HUES48 (cell line): ENCODE measurements around the gene PDZD7.

ENCODE experiments used
- H3K27ac ChIP-seq: one replicate; pipeline ENCODE4 v1.7.0; 2013; ENCODE audit warnings: low read depth, low read length, inconsistent platforms
- H3K27me3 ChIP-seq: 2 replicates; pipeline ENCODE4 v1.6.1; 2013; ENCODE audit warnings: mild to moderate bottlenecking, low read length; ENCODE audit not compliant: control insufficient read depth, insufficient read depth
- H3K36me3 ChIP-seq: 2 replicates; pipeline ENCODE4 v1.6.1; 2013; ENCODE audit warnings: low read length; ENCODE audit not compliant: control insufficient read depth, insufficient read depth
- H3K4me1 ChIP-seq: 2 replicates; pipeline ENCODE4 v1.6.1; 2013; ENCODE audit warnings: mild to moderate bottlenecking, low read length; ENCODE audit not compliant: control insufficient read depth, insufficient read depth
- H3K4me3 ChIP-seq: 2 replicates; pipeline ENCODE4 v1.5.1; 2013; ENCODE audit warnings: mild to moderate bottlenecking, low read depth, low read length
- H3K9ac ChIP-seq: 2 replicates; pipeline ENCODE4 v1.6.1; 2013; ENCODE audit warnings: mild to moderate bottlenecking, low read depth, low read length, moderate library complexity
- H3K9me3 ChIP-seq: 2 replicates; pipeline ENCODE4 v1.6.1; 2013; ENCODE audit warnings: low read length; ENCODE audit not compliant: control insufficient read depth, insufficient read depth

Gene PDZD7

DNA sequence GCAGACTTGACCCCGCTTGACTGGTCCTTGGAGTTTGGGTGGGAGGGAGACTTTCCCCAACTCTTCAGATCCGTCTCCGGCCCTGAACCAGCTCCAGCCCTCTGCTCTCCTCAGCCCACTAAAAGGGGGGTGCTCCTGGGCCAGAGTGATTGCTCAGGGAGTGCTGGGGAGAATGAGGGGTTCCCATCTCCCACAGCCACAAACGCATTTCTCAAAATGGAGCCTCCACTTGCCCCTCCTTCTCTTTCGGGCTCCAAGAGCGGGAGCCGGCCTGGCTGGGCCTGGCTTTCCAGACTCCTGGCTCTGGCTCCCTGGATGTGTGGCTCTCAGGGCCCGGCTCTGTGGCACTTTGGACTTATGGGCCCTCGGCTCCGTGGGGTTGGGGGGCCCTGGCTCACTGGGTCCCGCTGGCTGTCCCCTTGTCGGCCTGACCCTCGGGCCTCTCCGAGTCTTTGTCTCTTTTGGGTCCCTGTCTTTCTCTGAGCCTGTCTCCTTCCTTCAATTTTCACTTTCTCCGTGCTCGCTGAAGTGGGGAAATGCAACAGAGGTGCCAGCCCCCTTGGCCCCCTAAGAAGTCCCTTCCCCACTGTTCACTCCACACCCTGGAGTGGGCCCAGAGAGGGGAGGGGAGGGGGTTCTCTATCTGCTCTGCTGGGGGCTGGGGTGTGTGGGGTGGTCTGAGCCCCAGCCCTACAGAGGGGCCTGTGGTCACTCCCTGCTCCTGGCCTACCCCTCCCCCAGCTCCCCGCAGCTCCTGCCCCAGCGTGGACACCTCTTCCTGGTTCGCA, 30.6 kb downstream of the PDZD7 start:
- Histone ChIP-seq H3K4me3 (peak overlapping the region; percentile 88), H3K36me3 (peaks cover 30% of the 10 kb centered on the region), H3K27me3 (no peaks in the 10 kb centered on the region), H3K9me3 (no peaks in the 10 kb centered on the region), H3K9ac (peak overlapping the region; percentile 70), H3K27ac (peak overlapping the region; percentile 74), H3K4me1 (peaks cover 18% of the 10 kb centered on the region)

DNA sequence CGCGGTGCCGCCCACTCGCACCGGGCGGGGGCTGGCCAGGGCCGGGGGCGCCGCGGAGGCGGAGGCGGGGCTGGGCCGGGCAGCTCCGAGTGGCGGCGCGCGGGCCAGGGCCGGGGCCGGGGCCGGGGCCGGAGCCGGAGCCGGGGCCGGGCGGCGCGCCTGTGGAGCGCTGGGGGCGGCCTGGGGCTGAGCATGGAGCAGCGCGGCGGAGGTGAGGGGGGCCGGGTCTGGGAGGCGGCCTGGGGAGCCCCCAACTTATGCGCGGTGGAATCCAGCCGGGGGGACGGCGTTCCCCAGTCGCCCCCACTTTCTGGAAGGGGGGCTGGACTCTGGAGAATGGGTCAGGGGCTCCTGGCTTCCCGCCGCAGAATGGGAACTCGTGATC, 31.2 kb downstream of the PDZD7 start, which contains the start of gene LZTS2:
Gene LZTS2, plus strand, starts transcription at position 67 of the 385 bp plus-strand sequence. CDS start 2,731 bp downstream, outside the sequence.
- Histone ChIP-seq H3K27me3 (no peaks in the 10 kb centered on the region), H3K27ac (peak within 1 kb of the TSS; percentile 87), H3K36me3 (peaks cover 28% of the 10 kb centered on the region), H3K9me3 (no peaks in the 10 kb centered on the region), H3K4me3 (peak within 1 kb of the TSS; percentile 88), H3K4me1 (peaks cover 18% of the 10 kb centered on the region), H3K9ac (peak within 1 kb of the TSS; percentile 86)

DNA sequence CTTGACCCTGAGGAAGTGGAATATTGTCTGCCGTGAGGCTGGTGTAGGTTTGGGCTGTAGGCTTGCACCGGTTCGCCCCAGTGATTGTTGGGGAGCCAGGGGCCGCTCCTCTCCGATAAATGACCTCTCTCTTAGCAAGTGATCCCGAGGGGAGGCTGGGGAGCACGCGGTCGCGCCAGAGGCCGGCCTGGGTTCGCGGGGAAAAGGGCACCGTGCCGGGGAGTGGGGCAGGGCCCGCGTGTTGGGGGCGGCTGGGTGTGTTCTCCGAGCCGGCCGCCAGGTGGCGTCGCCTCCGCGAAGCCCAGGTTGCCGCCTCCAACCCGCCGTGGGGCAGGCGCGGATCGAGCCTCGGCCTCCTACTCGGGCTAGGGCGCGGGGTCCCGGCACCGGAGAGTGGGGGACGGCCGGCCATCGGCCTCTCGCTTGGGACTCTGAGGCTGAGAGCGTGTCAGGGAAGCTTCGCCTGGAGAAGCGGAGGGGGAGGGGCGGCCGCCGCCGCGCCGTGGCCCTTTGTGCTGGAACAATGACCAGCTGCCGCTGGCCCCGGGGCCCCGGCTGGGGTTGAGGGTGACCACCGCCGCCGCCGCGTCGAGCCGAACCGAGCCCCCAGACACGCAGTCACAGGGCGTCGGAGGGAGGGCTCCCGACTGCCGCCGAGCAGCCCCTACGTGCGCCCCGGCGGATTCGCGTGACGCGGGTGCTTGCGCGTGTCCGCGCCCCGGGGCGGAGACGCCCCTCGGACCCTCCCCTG, 31.8 kb downstream of the PDZD7 start:
- Histone ChIP-seq H3K9ac (peak overlapping the region; percentile 86), H3K27ac (peak overlapping the region; percentile 87)

DNA sequence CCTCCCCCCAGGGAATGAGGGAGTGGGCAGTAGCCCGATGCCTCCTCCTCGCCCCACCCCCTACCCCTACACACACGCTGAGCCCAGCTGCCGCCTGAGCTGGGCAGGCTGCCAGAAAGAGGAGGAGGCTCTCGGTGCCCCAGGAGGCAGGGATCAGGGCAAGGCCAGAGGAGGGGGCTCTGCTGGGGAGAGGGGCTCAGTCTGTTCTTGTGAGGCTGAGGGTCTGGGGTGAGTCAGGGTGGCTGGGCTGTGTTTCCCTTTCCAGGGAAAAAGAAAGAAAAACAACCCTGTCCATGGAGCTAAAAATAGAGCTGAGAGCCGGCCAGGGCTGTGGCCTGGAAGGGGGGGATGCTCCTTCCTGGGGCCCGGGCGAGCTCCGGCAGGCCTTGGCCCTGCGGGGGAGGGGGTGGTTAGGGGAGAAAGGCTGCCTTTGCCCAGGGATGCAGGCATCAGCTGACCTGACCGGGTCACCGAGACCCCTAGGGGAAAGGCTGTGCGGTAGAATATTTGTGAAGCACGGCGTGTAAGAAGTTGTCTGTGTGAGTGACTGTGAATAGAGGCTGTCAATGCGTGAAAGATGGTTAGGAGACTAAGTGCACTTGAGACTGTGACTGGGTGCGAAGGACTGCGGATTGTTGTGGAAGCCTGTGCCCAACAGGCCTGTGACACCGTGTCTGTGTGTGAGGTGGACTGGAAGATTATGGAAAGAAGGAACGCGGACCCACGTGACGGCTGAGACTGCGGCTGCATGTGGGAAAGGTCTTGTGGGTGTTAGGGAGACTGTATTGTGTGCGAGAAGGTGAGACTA, 32.5 kb downstream of the PDZD7 start:
- Histone ChIP-seq H3K4me3 (peak overlapping the region; percentile 88), H3K4me1 (peaks cover 25% of the 10 kb centered on the region)

More for the DNA sequence above, 31.8 kb downstream of the PDZD7 start:
- no peaks in the 10 kb centered on the region for H3K9me3 ChIP-seq
- peaks cover 29% of the 10 kb centered on the region for H3K36me3 ChIP-seq
- H3K27me3 ChIP-seq: no peaks in the 10 kb centered on the region
- H3K4me3 ChIP-seq: peak overlapping the region; percentile 88
- H3K4me1 ChIP-seq: peaks cover 22% of the 10 kb centered on the region

DNA sequence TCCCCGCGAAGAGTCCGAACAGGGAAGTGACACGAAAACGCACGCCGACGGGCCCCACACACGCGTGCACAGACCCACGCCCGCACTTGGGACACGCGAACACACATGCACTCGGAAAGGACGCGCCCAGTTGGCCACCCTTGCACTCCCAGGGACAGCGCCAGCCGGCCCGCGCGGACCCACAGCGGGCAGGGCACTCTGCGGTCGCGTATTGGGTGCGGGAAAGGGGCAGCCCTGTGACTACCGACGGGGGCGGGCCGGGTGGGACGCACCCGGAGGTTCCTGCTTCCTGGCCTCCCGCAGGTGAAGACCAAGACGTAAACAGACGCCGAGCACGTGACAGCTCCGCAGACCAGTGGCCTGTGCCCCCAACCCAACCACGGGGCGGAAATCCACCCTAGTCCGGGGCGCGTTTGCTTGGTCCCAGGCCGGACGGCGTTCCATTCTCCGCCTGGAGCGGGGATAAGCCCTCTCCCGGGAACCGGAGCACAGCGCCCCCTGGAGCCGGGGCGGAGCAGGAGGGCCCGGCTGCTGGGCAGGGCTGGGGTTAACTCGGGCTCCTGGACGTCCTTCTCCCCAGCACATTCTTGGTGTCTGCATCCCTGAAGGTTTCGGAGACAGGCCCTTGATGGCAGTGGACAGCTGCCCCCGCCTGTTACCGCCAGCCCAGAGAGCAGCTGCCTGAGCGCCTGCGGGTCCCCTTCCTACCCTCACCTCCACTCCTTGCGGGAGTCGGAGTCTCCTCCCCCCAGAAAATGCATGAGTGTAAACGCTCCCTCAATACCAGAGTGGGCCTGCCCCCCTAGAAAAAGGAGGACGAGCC, 33.4 kb downstream of the PDZD7 start:
- peaks cover 29% of the 10 kb centered on the region for H3K36me3 ChIP-seq
- H3K27me3 ChIP-seq: no peaks in the 10 kb centered on the region

More for the DNA sequence above, 32.5 kb downstream of the PDZD7 start:
- no peaks in the 10 kb centered on the region for H3K27me3 ChIP-seq
- H3K36me3 ChIP-seq: peaks cover 31% of the 10 kb centered on the region
- peak overlapping the region; percentile 86; the same call in 1 of the 2 replicates for H3K9ac ChIP-seq
- no peaks in the 10 kb centered on the region for H3K9me3 ChIP-seq
- H3K27ac ChIP-seq: peak overlapping the region; percentile 87

DNA sequence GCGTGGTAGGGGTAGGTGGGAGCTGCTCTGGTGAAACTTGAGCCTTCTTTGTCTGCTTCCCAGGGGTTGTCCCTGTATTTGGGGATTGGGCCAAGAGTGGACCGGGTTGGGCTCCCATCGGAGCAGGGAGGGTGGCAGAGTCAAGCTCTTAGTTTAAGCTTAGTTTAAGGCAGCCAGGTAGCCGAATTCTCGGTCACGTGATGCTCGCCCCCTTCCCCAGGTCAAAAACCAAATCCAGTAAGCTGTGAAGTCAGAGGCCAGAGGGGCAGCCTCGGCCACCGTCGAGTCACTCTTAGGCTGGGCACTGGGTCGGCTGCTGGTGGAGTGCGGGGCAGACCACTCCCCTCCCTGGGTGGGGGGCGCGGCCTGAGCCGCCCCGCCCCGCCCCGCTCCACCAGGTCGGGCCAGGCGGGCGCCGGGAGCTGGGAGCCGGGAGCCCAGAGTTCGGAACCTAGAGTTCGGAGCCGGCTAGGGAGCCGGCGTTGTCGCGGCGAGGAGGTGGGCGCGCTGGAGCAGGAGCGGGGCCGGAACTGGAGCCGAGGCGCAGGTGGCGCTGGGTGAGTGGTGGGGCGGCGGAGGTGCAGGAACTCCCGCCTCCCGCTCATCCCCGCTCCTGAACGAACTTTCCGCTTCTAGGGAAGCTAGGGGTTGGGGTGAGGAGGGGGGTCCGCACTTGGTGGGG, 34.1 kb downstream of the PDZD7 start:
- Histone ChIP-seq H3K9ac (peak overlapping the region; percentile 52), H3K4me3 (peak overlapping the region; percentile 88), H3K4me1 (peaks cover 25% of the 10 kb centered on the region), H3K36me3 (peaks cover 26% of the 10 kb centered on the region), H3K27me3 (no peaks in the 10 kb centered on the region), H3K9me3 (no peaks in the 10 kb centered on the region), H3K27ac (peak overlapping the region; percentile 87)

More for the DNA sequence above, 33.4 kb downstream of the PDZD7 start:
- Histone ChIP-seq H3K4me1 (peaks cover 25% of the 10 kb centered on the region), H3K9ac (peak overlapping the region; percentile 51; the same call in 1 of the 2 replicates), H3K9me3 (no peaks in the 10 kb centered on the region), H3K4me3 (peak overlapping the region; percentile 88), H3K27ac (peak overlapping the region; percentile 87)

DNA sequence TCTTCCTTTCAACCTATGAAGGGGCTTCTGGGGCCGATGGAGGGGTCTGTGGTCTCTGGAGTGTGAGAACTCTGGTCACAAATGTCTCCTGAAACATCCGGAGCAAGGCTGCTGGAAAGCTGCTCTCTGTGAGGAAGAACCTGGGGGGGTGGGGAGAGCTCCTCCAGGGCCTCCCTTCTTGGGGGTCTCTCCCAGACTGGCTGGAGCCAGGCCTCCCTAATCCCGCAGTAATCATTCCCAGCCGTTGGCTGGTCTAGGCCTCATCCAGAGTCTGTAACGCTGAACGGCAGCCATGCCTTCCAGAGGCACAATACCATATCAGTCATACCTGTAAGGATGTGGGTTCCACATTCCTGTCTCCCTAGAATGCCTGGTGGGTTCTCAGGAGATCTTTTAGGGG, 35.7 kb downstream of the PDZD7 start:
- Histone ChIP-seq H3K9ac (no peak overlapping the region), H3K4me3 (no peak overlapping the region), H3K9me3 (no peaks in the 10 kb centered on the region), H3K4me1 (peaks cover 19% of the 10 kb centered on the region), H3K27ac (no peak overlapping the region), H3K27me3 (no peaks in the 10 kb centered on the region), H3K36me3 (peaks cover 41% of the 10 kb centered on the region)

DNA sequence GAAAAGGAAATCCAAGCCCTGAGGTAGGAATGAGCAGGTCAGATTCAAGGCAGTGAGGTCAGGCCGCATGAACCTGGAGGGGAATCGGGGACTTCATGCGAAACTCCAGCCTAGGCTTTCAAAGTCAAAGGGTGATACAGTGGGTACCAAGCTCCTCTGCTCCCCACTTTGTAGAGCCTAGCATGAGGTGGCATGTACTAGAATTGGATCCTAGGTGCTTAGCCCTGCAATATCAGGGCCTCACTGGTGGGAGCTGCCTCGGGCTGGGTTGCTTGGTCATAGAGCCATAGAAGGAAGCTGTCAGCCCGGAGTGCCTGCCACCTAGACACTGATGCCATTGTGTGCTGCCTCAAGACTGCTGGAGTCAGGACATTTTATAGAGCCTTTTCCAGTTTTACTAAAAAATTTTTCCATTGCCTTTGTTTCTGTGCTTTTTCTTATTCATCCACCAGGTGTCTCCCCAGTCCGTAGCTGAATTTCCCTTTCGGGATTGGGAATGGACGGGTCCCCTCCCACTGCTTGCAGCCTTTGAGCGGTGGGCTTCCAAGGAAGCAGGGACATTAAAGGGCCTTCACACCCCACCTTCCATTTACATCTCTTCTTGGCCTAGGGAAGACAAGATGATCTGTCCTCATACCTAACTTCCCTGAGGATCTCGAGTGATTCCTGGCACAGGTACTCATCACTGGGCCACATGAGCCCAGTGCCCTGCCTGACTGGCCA, 36.8 kb downstream of the PDZD7 start:
- Histone ChIP-seq H3K27ac (no peak overlapping the region), H3K9ac (no peak overlapping the region), H3K4me1 (peaks cover 19% of the 10 kb centered on the region)

DNA sequence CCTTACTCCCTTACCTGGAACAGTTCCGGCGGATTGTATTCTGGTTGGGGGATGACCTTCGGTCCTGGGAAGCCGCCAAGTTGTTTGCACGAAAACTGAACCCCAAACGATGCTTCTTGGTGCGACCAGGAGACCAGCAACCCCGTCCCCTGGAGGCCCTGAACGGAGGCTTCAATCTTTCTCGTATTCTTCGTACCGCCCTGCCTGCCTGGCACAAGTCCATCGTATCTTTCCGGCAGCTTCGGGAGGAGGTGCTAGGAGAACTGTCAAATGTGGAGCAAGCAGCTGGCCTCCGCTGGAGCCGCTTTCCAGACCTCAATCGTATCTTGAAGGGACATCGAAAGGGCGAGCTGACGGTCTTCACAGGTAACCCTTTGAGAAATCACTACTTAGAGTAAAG, 41.8 kb downstream of the PDZD7 start:
- no peak overlapping the region for H3K9ac ChIP-seq
- H3K4me1 ChIP-seq: peaks cover 11% of the 10 kb centered on the region; the same call in 1 of the 2 replicates
- no peaks in the 10 kb centered on the region for H3K27me3 ChIP-seq
- no peak overlapping the region for H3K4me3 ChIP-seq
- H3K36me3 ChIP-seq: peaks cover 62% of the 10 kb centered on the region
- H3K27ac ChIP-seq: no peak overlapping the region
- H3K9me3 ChIP-seq: no peaks in the 10 kb centered on the region

More for the DNA sequence above, 36.8 kb downstream of the PDZD7 start:
- Histone ChIP-seq H3K27me3 (no peaks in the 10 kb centered on the region), H3K36me3 (peaks cover 51% of the 10 kb centered on the region), H3K4me3 (no peak overlapping the region), H3K9me3 (no peaks in the 10 kb centered on the region)
